ENCODE results near the gene ISCA1. TPM values are rescaled to one million over a fixed set of nuclear protein-coding genes. Genes with fewer than 3 reads are reported as not detected.
A peak's percentile ranks its signal among the peaks of the same experiment; 100 is the strongest.

ISCA1 gene
- polyA plus RNA-seq, 3 donors from 2014 or later = 50.8 to 95.3 (median 74.9) TPM

DNA sequence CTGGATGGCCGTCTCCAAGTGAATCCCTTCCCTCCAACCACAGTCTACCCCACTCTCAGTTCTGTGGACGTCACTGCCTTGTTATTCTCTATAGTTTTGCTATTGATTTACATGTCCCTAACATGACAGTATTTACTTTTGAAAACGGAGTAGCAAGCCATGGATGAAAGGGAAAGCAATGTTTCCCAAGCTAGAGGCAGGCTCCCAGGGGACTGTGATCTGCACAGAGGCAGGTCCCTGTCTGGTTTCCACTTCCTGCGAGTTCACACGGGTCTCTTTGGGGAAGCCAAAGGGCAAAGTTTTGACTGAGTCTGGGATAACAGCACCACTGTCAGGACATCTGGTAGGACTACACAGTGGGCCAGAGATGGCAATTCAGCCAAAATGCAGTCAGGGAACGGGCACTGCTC, 35.6 kb downstream of the ISCA1 start:
- Mint-ChIP-seq H3K4me1 (no peaks in the 10 kb centered on the region), H3K36me3 (peaks cover 0 to 2% (median 0%) of the 10 kb centered on the region in 3 donors), H3K27ac (no peak overlapping the region), H3K27me3 (ENCODE audit: low read depth in 3 of 3) (peaks cover 0 to 10% (median 0%) of the 10 kb centered on the region in 3 donors), H3K9me3 (no peaks in the 10 kb centered on the region), H3K4me3 (no peak overlapping the region)
- no peak for DNase-seq

DNA sequence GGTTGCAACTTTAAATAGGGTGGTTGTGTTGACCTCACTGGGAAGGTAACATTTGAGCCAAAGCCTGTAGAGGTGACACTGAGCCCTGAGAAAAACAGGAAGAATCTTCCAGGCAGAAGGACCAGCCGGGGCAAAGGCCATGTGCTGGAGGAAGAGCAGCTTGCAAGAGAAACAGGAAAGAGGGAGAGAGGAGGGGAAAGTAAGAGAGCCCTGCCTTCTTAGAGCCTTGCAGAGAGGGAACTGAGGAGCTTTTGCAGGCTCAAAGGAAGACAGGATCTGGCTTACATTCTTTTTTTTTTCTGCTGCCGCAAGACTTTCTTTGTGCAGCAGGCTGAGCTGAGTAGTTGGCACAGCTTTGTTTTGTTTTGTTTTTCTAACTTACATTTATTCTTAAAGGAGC, 40.3 kb downstream of the ISCA1 start:
- peaks cover 0 to 4% (median 2%) of the 10 kb centered on the region in 3 donors for H3K27me3 Mint-ChIP-seq (ENCODE audit: low read depth in 3 of 3)
- H3K4me3 Mint-ChIP-seq = no peak overlapping the region
- no peaks in the 10 kb centered on the region for H3K4me1 Mint-ChIP-seq
- DNase-seq = no peak
- peak overlapping the region in 1 of 6 donors; percentile 19 for H3K27ac Mint-ChIP-seq
- H3K36me3 Mint-ChIP-seq = no peaks in the 10 kb centered on the region
- H3K9me3 Mint-ChIP-seq = no peaks in the 10 kb centered on the region

DNA sequence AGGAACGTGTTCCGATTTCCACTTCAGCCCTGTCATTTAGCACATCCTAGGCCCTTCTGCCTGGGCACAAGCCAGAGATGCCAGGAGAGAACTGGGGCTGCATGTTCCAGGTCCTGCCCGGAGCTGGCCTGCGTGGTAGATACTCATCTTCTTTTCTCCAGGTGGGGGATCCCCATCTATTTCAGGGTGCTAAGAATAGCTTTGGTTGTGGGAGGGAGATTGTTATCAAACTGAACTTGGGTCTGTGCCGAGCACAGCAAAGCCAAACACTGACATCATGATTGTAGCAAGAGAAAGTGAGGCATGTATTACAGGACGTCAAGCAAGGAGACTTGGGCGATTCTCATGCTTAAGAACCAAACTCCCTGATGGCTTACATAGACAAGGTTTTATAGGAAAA, 41.1 kb downstream of the ISCA1 start:
- H3K4me1 Mint-ChIP-seq = no peaks in the 10 kb centered on the region
- H3K36me3 Mint-ChIP-seq = no peaks in the 10 kb centered on the region
- no peak for DNase-seq
- H3K9me3 Mint-ChIP-seq = no peaks in the 10 kb centered on the region
- H3K27me3 Mint-ChIP-seq (ENCODE audit: low read depth in 3 of 3) = peaks cover 0 to 4% (median 4%) of the 10 kb centered on the region in 3 donors
- no peak overlapping the region for H3K27ac Mint-ChIP-seq
- no peak overlapping the region for H3K4me3 Mint-ChIP-seq

DNA sequence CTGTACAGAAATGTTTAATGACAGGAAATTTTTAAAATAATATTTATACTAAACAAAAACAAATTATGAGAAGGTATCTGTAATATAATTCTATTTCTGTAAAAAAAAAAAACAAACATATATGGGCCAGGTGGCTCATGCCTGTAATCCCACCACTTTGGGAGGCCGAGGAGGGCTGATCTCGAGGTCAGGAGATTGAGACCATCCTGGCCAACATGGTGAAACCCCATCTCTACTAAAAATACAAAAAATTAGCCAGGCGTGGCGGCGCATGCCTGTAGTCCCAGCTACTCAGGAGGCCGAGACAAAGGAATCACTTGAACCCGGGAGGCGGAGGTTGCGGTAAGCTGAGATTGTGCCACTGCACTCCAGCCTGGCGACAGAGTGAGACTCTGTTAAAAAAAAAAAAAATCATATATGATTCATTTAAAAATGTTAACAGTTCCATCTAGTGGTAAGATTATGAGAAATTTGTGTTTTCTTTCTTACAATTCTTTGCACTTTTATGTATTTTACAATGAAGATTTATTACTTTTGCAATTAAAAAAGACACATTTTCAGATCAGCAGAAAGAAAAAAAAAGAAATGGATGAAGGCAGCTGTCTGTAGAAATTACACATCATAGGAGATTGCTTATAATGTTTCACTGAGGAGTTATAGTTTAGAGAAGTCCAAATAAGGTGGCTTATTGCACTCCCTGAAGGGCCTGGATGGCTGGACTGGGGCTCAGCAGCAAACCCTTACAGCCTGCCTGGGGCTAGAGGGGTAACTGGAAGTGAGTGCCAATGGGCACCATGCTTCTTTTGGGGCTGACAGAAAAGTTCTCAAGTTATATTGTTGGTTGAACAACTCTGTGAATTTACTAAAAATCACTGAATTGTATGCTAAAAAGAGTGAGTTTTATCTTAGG, 43.2 kb downstream of the ISCA1 start:
- no peak for DNase-seq
- H3K27ac Mint-ChIP-seq = no peak overlapping the region

DNA sequence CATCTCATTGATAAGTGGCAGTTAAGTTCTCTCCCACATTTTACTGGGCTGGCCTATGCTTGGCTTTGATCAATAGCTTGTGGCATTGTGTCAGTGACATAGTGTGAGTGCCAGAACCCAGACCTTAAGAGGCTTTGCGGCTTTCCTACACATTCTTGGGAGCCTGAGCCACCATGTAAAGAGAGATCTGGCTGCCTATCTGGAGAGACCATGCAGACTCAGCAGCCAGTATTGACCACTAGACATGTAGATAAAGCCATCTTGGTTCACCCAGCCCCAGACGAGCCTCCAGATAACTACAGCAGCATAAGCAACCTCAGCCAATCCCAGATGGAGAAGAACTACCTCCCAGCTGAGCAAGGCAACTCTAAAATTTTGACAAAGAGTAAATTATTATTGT, 51.5 kb downstream of the ISCA1 start:
- no peak overlapping the region for H3K4me3 Mint-ChIP-seq
- peaks cover 3% of the 10 kb centered on the region in 3 donors for H3K27me3 Mint-ChIP-seq (ENCODE audit: low read depth in 3 of 3)
- H3K4me1 Mint-ChIP-seq = no peaks in the 10 kb centered on the region
- no peaks in the 10 kb centered on the region for H3K36me3 Mint-ChIP-seq
- no peaks in the 10 kb centered on the region for H3K9me3 Mint-ChIP-seq
- no peak overlapping the region for H3K27ac Mint-ChIP-seq
- DNase-seq = no peak

More for the DNA sequence above, 43.2 kb downstream of the ISCA1 start:
- H3K4me3 Mint-ChIP-seq = no peak overlapping the region
- no peaks in the 10 kb centered on the region for H3K4me1 Mint-ChIP-seq
- no peaks in the 10 kb centered on the region for H3K36me3 Mint-ChIP-seq
- no peaks in the 10 kb centered on the region for H3K9me3 Mint-ChIP-seq
- H3K27me3 Mint-ChIP-seq (ENCODE audit: low read depth in 3 of 3) = peaks cover 0 to 4% (median 0%) of the 10 kb centered on the region in 3 donors

DNA sequence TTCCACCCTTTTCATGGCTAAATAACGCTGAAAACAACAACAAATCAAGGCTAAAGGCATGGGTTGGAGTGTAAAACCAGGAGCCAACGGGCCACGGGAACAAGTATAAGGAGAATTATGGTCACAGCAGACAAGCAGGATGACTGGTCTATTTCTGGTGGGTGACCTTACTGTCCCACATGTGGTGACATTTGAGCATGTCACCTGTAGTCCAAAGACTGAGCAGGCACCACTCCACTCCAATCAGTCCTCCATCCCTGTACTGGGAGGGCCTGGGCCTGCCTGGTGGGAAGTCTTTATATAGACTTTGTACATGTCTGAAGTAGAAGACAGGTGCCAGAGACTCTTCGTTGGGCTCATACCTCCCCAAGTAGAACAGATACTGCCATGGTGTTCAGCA, 59.7 kb downstream of the ISCA1 start:
- peaks cover 0 to 6% (median 0%) of the 10 kb centered on the region in 3 donors for H3K27me3 Mint-ChIP-seq (ENCODE audit: low read depth in 3 of 3)
- H3K36me3 Mint-ChIP-seq = no peaks in the 10 kb centered on the region
- H3K4me3 Mint-ChIP-seq = no peak overlapping the region
- no peaks in the 10 kb centered on the region for H3K9me3 Mint-ChIP-seq
- no peak for DNase-seq
- H3K27ac Mint-ChIP-seq = no peak overlapping the region
- no peaks in the 10 kb centered on the region for H3K4me1 Mint-ChIP-seq

DNA sequence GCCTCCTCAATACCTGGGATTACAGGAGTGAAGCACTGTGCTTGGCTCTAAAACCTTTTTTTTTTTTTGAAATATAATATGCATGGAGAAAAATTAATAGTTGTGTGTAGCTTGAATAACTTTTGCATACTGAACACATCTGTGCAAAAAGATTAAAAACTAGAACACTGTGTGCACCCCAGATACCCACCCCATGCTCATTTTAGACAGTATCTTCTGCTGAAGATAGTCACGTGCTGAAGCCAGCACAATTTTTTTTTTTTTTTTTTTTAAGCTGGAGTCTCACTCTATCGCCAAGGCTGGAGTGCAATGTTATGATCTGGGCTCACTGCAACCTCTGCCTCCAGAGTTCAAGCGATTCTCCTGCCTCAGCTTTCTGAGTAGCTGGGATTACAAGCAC, 62.7 kb downstream of the ISCA1 start:
- H3K9me3 Mint-ChIP-seq = no peaks in the 10 kb centered on the region
- H3K27ac Mint-ChIP-seq = no peak overlapping the region
- H3K36me3 Mint-ChIP-seq = no peaks in the 10 kb centered on the region
- no peak overlapping the region for H3K4me3 Mint-ChIP-seq
- DNase-seq = no peak
- H3K4me1 Mint-ChIP-seq = no peaks in the 10 kb centered on the region
- peaks cover 0 to 6% (median 0%) of the 10 kb centered on the region in 3 donors for H3K27me3 Mint-ChIP-seq (ENCODE audit: low read depth in 3 of 3)

DNA sequence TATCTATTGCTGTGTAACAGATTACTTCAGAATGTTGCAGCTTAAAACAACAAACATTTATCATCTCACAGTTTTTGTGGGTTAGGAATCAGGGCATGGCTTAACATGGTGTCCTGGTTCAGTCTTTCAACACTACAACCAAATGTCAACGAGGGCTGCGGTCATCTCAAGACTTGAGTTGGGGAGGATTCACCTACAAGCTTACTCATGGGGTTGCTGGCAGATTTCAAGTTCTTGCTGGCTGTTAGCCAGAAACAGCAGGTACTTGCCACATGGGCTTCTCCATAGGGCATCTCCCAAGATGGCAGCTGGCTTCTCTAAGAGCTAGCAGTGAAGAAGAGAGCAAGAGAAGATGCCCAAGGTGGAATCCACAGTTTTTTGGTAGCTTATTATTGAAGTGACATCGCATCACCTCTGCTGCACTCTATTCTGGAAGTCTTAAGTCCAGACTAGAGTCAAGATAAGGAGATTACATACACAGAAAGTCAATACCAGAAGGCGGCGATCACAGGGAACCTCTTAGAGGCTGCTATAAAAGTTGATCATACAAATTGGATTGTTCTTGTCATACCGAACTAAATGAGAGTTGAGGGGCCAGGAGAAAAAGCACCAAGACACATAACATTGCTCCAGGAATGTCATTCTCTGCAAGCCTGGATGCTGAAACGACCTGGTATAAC, 65.1 kb downstream of the ISCA1 start:
- Mint-ChIP-seq H3K36me3 (no peaks in the 10 kb centered on the region), H3K9me3 (no peaks in the 10 kb centered on the region), H3K27ac (no peak overlapping the region), H3K4me3 (no peak overlapping the region), H3K4me1 (no peaks in the 10 kb centered on the region), H3K27me3 (ENCODE audit: low read depth in 3 of 3) (peaks cover 0 to under 1% (median 0%) of the 10 kb centered on the region in 3 donors)
- DNase-seq = no peak

Other genes starting within 250 kb of the ISCA1 start
- 10 to 100 TPM; 16.3 to 33.8 (median 17.6) TPM for gene GOLM1, start 183.0 kb downstream of the ISCA1 start, polyA plus RNA-seq
- not detected for gene C9orf153, start 22.9 kb downstream of the ISCA1 start, polyA plus RNA-seq
- 10 to 100 TPM; 16.1 to 34.4 (median 18.0) TPM for gene TUT7, start 71.9 kb upstream of the ISCA1 start, polyA plus RNA-seq

All from immature natural killer cell (primary cell).